Stimulated activated CD4-positive, alpha-beta T cell treated with anti-CD3 and anti-CD28 coated beads, Interleukin-15, amount 100 ng/mL, for 48 hours (primary cell): ENCODE measurements around the gene ADGB.
A peak's percentile ranks its signal among the peaks of the same experiment; 100 is the strongest.
"Not testable (repeated sequence)": the region's sequence is repeated elsewhere in the genome, so short reads cannot be mapped to it uniquely, and the experiment has no call there.

Source experiments
- DNase-seq, 2 donors: peaks; one replicate each; pipeline ENCODE4 v3.0.0-alpha.2; 2020; ENCODE audit warnings: low read depth in 2 of 2

Gene ADGB

GRCh38 chr6:146819596-146820320, 221.0 kb downstream of the ADGB start:
- no peak for DNase-seq

DNA sequence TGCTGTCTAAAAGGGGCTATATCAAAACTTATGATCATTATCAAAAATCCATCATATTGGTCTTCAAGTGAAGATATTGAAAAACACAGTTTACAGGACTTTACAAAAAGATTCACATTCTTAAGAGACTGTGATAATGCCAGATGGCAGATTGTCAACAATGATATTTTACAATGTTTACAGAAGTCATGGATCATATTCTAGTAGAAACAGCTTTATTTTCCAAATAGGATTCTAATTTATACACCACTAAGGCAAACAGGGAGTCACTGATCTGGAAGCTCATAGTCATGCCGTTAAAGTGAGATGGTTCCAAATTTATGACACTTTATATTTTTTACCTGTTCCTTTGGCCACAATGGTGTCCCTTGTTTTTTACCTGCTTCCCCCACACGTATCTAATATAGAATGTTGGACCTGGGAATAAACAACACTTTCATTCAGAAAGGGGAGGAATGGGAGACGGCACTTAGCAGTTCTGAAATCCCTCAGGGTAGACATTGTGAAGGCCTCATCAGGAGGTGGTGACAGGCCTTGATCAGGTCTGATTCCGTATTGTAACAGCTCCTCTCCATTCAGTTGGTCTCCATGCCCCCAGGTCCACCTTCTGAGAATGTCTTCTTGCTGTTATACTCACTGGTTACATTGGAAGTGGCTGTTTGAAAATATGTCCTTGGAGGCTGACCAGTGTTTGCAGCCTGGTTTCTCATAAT, 228.6 kb downstream of the ADGB start:
- no peak for DNase-seq

GRCh38 chr6:146829792-146830565, 231.2 kb downstream of the ADGB start:
- DNase-seq = no peak

DNA sequence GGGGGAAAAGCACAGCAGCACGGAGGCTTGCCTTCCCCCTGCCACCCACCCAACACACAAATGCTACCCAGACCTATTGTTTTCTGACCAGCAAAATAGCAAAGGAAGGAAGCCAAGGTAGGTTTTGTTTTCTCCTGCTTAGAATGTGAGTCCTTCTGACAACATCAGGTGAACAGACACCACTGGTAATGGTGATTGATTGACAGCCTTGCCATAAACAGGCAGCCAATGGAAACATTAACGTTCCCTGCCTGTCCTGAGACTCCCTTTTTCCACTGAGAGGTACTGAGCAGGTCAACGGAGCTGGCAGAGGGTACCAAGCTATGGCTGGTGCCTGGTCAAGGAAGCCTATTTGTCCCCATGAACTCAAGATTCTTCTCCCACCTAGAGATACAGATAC, 234.4 kb downstream of the ADGB start:
- DNase-seq = no peak

GRCh38 chr6:146840216-146840615, 241.4 kb downstream of the ADGB start:
- no peak for DNase-seq

DNA sequence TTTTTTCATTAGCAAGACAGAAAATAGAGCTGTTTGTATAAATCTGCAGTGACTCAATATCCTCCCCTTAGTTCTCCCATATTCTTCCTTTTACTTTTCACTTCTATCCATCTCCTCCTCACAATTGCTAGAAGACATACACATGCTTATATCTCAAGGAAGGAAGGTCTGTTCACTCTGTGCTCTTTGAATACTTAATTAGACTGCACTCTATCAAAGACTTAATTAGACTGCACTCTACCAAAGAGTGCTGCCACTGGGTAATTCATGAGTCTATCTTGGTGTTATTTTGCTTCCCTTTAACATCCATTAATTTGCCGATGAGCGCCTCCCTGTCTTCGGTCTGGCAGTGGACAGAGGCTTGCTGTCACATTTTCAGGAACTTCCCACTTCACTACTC, 241.9 kb downstream of the ADGB start:
- no peak for DNase-seq

- DNase-seq = no peak
Observed at GRCh38 chr6:146847426-146847825, 248.7 kb downstream of the ADGB start.

DNA sequence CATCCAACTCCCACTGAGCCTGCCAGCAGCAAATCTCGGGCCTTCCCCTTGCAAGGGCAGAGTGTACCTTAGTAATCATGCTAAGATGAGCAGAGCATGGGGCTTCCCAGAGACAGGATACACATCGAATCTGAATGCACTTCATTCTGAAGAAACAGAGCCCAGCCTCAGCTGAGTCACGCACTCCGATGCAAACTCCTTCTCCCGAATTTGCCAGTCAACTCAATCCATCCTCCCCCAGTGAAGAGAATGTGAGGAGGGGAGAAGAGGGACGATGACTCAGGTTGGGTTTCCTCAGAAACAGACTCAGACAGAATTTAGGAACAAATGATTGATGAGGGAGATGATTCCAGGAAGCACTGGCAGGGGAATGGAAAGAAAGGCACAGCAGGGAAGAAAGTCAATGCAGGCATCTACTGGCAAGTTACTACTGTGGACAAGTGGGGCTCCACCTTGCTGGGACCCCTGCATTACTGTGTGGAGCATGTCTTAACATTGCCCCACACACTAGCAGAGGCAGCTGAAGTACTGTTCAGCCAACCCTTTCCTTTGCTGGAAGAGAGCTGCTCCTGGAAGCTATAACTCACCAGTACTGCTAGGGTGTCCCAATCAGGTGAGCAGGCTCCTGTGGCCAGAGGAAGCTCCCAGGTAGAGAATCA, 251.6 kb downstream of the ADGB start:
- peak in 1 of 2 donors; percentile 42 for DNase-seq

GRCh38 chr6:146850981-146851380, 252.2 kb downstream of the ADGB start:
- DNase-seq = no peak

DNA sequence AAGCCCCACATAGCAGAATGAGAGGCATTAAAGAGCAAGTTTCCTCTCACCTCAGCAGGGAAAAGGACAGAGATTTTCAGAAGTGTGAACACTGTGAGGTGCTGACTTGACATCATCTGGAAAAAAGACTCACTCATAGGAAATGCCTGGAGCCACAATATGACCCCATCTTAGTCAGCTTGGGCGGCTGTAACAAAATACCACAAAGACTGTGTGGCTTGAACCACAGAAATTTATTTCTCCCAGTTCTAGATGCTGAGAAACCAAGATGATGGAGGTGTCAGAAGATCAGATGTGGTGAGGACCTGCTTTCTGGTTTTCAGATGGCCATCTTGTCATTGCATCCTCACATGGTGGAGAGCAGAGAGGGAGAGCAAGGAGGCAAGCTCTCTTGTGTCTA, 253.1 kb downstream of the ADGB start:
- DNase-seq = peak in 1 of 2 donors; percentile 41

GRCh38 chr6:146854521-146855255, 255.9 kb downstream of the ADGB start:
- not testable (repeated sequence) for DNase-seq

DNA sequence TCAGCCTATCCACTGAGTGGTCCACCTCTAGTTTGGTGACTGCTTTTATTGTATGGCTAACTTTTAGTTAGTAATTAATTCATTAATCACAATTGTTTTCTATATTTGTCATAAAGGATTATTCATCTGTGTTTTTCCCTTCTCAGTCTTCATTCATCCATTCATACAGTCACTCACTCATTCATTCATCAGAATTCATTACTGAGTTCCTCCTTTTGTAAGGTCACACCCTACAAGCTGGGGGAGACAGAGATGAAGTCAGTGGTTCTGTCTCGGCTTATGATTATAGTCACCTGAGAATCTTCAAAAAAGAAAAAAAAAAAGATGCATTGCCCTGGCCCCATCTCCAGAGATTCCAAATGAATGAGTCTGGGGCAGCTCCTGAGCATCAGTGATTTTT, 257.1 kb downstream of the ADGB start:
- DNase-seq = no peak

DNA sequence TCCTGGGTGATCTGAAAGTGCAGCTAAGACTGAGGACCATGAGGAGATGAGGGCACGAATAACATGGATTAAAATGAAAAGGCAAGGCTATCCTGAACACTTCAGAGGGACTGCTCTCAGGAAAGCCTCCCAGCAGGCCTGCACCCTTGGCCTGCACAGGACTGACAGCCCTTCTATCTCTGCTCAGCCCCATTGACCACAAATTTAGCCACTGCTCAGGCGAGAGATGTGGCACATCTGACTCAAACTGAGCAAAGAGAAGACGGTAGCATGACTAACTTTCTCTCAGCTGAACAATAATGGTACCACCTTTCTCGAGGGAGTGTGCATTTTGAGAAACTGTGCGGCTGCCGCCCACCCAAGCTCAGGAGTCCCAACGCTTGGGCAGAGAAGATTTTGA, 257.5 kb downstream of the ADGB start:
- DNase-seq = no peak

DNA sequence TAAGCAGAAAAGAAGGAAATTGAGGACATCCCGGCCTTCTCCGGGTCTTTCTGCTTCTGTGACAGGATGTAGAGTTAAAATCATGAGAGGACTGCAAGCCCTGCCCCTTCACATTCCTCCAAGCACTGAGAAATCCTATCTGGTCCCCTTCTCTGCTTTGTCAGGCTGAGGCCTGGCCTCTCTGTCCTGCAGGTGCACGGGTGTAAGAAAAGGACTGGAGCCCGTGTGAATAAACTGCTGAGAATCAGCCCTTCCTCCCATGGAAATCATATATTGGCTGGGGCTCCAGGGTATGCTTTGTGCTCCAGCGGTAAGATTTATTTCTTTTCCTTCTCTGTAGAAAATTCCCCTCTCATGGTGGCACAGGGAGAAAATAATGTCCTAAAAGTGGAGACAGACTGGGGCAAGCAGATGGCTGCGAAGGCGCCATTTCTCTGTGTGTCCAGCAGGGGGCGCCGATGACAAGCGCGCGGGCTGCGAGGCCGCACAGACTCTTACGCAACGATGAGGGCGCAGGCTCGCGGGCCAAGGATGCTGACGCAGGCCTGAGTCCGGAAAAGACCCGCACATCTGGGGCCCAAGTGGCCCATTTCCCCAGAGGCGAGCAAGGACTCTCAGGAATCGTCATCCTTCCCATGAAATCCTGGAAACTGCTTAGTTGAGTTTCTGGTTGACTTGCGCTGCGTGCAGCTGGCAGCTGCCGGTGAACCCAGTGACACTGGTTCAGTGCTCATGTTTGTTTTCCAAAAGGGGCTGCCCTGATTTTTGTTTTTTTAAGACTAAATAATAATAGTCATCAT, 258.6 kb downstream of the ADGB start:
- DNase-seq = peak in 1 of 2 donors; percentile 72

DNA sequence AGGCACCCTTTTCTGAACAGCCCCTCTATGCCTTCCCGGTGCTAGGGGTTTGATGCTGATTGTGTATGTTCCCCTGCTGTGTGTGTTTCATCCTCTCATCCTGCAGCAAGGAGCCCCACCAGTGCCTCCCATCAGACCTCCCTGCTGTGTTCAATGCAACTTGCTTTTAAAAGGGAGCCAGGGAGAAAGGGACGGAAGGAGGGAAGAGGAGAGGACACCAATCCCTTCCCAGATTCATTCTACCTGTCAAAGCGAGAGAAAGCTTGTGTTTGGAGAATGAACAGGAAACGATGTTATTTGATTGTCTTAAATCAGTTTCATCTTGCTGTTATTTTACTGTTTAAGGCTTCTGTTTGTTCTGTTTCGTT, 259.2 kb downstream of the ADGB start:
- DNase-seq = no peak

GRCh38 chr6:146859206-146859605, 260.4 kb downstream of the ADGB start:
- DNase-seq = no peak

- DNase-seq = no peak
Observed at GRCh38 chr6:146859795-146860495, 261.2 kb downstream of the ADGB start.

- no peak for DNase-seq
Observed at GRCh38 chr6:146860583-146860982, 261.8 kb downstream of the ADGB start.

- no peak for DNase-seq
Observed at GRCh38 chr6:146861029-146861563, 262.3 kb downstream of the ADGB start.

DNA sequence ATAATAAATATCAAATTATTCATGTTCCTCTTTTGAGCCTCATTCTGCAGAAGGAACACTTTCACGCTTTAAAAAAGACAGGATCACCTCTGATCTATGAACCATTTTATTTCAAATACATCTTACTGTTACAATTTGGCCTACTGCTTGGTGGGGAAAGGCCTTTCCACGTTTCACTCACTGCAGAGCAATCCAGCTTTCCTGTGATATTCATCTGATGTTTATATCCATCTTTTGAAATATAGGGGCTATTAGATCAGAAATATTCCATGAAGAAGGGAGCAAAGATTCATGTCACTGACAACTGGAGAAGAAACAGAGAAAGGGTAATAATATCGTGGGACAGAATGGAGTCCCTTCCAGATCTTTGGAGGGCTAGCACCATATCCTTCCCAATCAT, 262.9 kb downstream of the ADGB start:
- no peak for DNase-seq
